HG03175 (cell line): ENCODE measurements around the gene LIPA.
"Not testable (repeated sequence)": the region's sequence is repeated elsewhere in the genome, so short reads cannot be mapped to it uniquely, and the experiment has no call there.

Source experiments
- ATAC-seq: cut with Tn5 transposase; IDR thresholded peaks from one replicate; pipeline ENCODE4 v1.9.1; 2021; ENCODE audit warnings: mild to moderate bottlenecking, moderate library complexity; ENCODE audit not compliant: unreplicated experiment

Gene LIPA

DNA sequence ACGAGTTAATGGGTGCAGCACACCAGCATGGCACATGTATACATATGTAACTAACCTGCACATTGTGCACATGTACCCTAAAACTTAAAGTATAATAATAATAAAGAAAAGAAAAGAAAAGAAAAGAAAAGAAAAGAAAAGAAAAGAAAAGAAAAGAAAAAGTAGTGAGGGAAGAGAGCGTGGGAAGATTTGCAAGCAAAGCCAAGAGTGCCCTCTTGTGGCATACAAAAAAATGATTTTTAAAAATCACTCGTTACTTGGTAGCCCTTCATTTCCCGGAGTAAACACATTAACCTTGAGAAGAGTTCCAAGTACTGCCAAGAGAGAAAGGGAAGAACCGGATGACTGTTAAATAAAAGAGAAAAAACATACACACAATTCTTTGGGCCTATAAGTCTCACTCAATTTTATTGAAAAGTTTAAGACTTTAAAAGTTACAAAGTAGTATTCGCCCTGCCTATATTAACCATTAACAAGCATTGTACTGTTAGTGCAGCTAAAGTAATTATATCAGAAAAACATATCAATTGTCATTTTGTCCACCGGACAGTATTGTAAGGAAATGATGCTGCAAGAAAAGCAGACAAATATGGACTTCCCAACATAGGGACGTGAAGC is 38.3 kb downstream of the LIPA start:
- ATAC-seq: no peak

GRCh38 chr10:89210794-89211425 is 40.7 kb downstream of the LIPA start:
- no peak for ATAC-seq

DNA sequence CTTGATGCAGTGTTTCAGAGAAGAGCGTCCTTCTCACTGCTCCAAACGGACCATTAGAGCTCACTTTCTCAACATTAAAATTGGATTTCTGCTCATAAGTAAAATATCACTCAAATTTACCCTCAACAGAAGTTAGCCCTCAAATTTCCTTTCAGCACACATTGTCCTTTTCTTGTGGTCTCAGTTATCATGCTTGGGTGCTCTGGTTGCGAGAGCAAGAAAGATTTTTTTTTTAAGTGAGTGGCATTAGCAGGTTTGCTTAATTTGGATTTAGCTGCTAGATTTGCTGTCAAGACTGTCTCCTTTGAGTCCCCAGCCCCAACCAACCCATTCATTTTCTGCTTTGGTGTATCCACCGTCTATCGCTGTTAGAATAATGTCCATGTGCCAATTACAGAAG is 41.9 kb downstream of the LIPA start:
- ATAC-seq: no peak

DNA sequence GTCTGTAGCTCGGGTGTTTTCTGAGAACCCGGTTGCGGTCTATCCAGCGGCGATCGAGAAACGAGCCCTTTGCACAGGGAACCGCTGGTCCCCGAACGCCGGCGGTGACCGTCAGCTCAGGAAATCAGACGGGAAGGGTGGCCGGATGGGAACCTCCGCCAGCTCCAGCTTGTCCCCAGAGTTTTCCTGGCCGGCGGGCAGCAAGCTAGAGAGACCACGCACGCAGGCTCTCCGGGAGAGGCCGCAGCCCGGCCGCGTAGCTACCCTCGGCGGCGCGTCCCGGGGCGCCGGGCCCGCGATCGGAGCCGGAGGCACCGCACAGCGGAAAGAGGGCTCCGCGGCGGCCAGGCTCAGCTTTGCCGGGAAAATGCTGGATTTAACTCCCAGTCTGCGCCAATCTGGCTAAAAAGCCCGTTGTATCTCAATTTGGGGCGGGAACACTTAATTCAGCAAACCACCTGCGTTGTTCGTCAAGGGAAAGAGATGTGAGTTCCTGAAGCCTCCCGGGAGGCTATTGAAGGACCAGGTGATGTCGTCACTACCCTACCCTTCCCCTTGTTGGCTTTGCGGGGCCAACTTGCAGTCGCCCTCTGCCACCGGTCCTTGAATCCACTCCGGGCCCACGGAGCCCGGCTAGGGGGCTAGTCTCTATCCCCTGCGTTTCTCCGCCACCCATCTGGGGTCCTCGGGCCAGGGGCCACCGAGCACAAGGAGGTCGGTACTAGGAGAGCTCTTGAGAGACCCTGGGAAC is 43.6 kb downstream of the LIPA start:
- peak; percentile 21 for ATAC-seq

- peak; percentile 53 for ATAC-seq
Observed at GRCh38 chr10:89207181-89207800, 44.3 kb downstream of the LIPA start, which contains the start of gene CH25H. CH25H (minus strand) TSS chr10:89207317; CDS start chr10:89207292, 25 bp downstream.

DNA sequence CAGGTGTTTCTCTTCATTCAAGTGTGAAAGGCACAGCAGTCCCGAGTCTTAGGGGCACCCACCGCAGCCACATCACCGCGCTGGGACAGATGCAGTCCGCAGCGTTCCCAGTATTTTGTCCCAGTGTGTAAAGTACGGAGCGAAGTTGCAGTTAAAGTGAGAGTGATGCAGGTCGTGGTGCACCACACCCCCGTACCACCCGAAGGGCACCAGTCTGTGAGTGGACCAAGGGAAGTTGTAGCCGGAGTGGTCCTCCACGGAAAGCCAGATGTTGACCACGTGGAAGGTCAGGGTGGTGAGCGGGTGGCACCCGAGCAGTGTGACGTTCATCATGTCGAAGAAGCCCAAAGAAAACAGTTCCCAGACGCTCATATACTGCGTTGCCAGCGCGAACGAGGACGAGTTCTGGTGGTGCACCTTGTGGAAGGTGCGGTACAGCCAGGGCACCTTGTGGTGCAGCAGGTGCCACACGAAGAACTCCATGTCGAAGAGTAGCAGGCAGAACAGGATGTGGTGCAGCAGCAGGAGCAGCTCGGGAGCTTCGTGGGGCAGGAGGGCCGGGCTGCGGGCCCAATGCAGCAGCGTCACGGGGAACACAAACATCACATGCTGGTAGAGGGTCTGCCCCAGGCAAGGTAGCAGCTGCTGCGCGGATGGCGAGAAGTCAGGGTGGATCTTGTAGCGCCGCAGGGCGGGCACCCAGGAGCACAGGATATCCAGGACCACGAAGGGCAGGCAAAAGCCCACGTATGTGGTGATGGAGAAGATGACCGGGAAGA is 45.0 kb downstream of the LIPA start:
- ATAC-seq: peak; percentile 37

GRCh38 chr10:89204621-89205185 is 46.9 kb downstream of the LIPA start:
- ATAC-seq: no peak

- no peak for ATAC-seq
Observed at GRCh38 chr10:89203237-89203636, 48.3 kb downstream of the LIPA start.

DNA sequence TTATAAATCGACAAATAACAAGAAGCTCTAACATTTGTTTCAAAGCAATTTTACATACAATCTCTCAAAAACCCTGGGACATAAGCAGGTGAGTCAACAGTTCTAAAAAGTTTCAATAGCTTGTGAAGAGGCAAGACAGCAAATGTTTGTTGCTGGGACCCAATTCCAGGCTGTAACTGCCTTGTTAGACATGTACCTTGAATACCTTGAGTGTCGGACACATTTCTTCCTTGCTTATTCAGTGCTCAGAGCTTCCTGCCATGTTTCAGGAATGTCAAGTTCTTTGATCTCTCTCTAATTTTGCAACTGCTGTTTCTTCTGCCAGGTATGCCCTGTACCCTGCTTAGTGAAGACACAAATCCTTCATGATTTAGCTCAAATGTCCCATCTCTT is 49.5 kb downstream of the LIPA start:
- no peak for ATAC-seq

DNA sequence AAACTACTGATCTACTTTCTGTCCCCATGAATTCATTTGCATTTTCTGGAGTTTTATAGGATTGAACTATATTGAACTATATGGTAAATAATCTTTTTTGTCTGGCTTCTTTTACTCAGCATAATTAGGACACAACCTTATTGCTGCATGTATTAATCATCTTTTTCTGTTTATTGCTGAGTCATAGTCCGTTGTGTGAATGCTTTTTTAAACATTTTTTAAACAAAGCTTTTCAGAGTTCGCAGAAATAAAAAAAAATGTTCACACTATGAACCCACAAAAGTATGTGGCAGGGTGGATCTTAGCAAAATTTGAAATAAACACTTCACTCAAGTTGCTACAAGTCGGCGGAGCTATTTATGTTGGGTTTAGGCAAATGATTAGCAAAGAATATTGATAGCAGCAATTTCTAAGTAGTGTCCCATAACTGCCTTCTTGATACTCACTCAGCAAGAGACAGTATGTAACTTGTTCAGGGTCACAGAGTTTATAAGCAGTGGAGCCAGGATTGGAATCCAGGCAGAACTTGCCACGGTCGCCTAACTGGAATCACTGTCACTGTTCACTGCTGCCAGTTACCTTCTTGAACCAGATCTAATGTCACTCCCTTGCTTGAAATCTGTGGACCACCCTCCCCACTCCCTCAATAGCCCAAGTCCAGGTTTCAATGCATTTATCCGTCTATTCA is 50.1 kb downstream of the LIPA start:
- ATAC-seq: no peak

- ATAC-seq: no peak
Observed at GRCh38 chr10:89197473-89197872, 54.1 kb downstream of the LIPA start.

- not testable (repeated sequence) for ATAC-seq
Observed at GRCh38 chr10:89191301-89191700, 60.3 kb downstream of the LIPA start.

- ATAC-seq: no peak
Observed at GRCh38 chr10:89189211-89189734, 62.3 kb downstream of the LIPA start.

- no peak for ATAC-seq
Observed at GRCh38 chr10:89185658-89186057, 65.9 kb downstream of the LIPA start.

DNA sequence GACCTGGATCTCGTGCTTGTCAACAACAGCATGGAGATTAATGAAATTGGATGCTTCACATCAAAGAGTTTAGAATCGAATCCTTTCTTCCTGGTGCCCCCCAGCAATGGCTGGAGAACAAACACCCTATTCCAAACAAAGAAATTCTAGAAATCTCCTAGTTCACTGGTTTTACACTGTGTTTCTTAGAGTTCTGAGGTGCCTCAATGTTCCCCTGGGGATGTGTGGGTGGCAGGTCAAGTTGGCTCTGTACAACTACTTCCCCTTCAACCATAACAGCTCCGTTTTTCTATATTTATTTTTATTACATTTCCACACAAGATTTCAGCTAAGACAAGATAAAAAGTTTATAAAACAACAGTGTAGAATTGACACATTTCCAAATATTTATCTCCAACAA is 66.9 kb downstream of the LIPA start:
- ATAC-seq: no peak

DNA sequence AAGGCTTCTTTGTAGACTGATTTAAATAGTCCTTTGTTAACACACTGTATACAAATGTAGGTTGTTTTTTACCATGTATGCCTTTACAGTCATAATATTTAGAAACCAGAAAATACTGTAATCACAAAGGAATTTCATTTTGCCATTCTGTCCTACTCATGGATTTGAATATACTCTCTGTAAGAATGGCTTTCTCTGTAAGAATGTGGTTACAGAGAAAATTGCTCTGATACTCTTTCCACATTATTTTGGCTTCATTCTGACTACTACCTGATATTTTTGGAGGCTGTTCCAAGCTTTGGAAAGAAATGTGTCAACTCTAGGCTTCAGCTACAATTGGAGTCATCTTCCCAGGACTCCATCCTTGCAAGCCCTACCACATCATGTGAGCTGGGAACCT is 68.0 kb downstream of the LIPA start:
- no peak for ATAC-seq

DNA sequence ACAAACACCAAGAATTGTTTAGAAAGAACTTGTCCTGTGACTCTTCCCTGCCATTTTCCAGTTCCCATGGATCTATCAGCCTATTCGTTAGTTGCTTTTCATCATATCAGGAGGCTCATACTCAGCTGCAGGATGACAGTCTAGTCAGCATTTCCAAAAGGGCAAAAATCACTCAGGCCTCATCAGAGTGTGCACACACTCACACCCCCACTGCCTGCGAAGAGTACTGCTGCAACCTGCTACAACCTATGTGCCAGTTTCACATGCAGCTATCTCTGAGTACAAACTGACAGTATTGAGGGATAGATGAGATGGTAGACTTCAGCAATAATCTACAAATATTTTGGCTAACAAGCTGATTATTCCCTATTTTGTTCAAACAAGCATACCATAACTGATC is 68.7 kb downstream of the LIPA start:
- ATAC-seq: no peak

- ATAC-seq: no peak
Observed at GRCh38 chr10:89175816-89176215, 75.8 kb downstream of the LIPA start.

GRCh38 chr10:89173075-89173474 is 78.5 kb downstream of the LIPA start:
- ATAC-seq: no peak

- no peak for ATAC-seq
Observed at GRCh38 chr10:89171996-89172395, 79.6 kb downstream of the LIPA start.
